GM21576 (cell line): ENCODE measurements around the gene H1-8.

Experiments used
- ATAC-seq: cut with Tn5 transposase; IDR thresholded peaks from one replicate; pipeline ENCODE4 v1.9.1; 2021; ENCODE audit warnings: mild to moderate bottlenecking, moderate library complexity; ENCODE audit not compliant: unreplicated experiment

Gene H1-8

GRCh38 chr3:129555153-129555550 lies 12.2 kb downstream of the H1-8 start:
- ATAC-seq: no peak

GRCh38 chr3:129555616-129556357 lies 12.8 kb downstream of the H1-8 start:
- ATAC-seq: no peak

GRCh38 chr3:129556358-129556695 lies 13.4 kb downstream of the H1-8 start:
- no peak for ATAC-seq

GRCh38 chr3:129556890-129557547 lies 14.0 kb downstream of the H1-8 start:
- ATAC-seq: no peak

- no peak for ATAC-seq
Observed at GRCh38 chr3:129557548-129557894, 14.5 kb downstream of the H1-8 start.

- no peak for ATAC-seq
Observed at GRCh38 chr3:129558081-129558771, 15.3 kb downstream of the H1-8 start.

GRCh38 chr3:129558772-129559564 lies 16.0 kb downstream of the H1-8 start:
- ATAC-seq: no peak

GRCh38 chr3:129559565-129560079 lies 16.6 kb downstream of the H1-8 start:
- ATAC-seq: no peak

GRCh38 chr3:129560269-129560787 lies 17.4 kb downstream of the H1-8 start:
- no peak for ATAC-seq

- ATAC-seq: no peak
Observed at GRCh38 chr3:129560911-129561594, 18.1 kb downstream of the H1-8 start.

- ATAC-seq: no peak
Observed at GRCh38 chr3:129561619-129562248, 18.8 kb downstream of the H1-8 start.

GRCh38 chr3:129562803-129563202 lies 19.8 kb downstream of the H1-8 start:
- no peak for ATAC-seq

- no peak for ATAC-seq
Observed at GRCh38 chr3:129563332-129563731, 20.4 kb downstream of the H1-8 start.

GRCh38 chr3:129563850-129564535 lies 21.0 kb downstream of the H1-8 start:
- no peak for ATAC-seq

- ATAC-seq: no peak
Observed at GRCh38 chr3:129564981-129565644, 22.1 kb downstream of the H1-8 start.

GRCh38 chr3:129565902-129566301 lies 22.9 kb downstream of the H1-8 start:
- ATAC-seq: no peak

GRCh38 chr3:129567176-129567705 lies 24.3 kb downstream of the H1-8 start:
- no peak for ATAC-seq

- no peak for ATAC-seq
Observed at GRCh38 chr3:129567939-129568338, 25.0 kb downstream of the H1-8 start.
